HG03139 (cell line): Measurements from ENCODE around the gene CNTNAP2.
"Not testable (repeated sequence)": the region's sequence is repeated elsewhere in the genome, so short reads cannot be mapped to it uniquely, and the experiment has no call there.

Experiments used
- ATAC-seq: cut with Tn5 transposase; IDR thresholded peaks from one replicate; pipeline ENCODE4 v1.9.1; 2021; ENCODE audit not compliant: unreplicated experiment

The CNTNAP2 gene

DNA sequence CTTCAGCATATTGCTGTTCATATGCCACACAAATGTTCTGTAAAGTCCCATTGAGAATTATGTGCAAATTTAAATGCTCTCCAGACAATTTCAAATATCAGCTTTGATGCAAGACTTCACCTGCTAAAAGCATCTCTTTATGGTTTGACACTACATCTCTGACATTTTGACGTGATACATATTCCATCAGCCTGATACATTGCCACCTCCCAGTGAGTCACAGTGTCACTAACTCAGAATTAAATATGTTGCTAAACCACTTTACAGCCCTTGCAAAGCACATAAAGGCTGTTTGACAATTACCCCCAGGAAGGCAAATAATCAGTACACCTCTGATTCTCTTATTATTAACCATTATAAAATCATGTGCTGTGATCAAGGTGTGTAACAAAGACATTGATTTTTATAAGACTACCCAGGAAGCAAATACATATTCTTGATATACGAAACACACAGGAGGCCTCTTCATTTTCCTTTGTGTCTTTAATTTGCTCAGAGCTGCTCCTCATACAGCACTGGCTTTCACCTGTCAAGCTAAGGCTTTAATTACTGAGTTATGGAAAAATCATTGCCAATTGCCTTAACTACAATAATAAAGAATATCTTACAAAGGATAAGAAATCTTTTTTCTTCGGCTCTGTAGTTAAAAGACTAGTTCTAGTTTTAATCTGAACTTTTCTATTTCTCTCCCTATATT lies 1926.5 kb downstream of the CNTNAP2 start:
- ATAC-seq = no peak

GRCh38 chr7:148044173-148044572 lies 1927.6 kb downstream of the CNTNAP2 start:
- ATAC-seq = no peak

DNA sequence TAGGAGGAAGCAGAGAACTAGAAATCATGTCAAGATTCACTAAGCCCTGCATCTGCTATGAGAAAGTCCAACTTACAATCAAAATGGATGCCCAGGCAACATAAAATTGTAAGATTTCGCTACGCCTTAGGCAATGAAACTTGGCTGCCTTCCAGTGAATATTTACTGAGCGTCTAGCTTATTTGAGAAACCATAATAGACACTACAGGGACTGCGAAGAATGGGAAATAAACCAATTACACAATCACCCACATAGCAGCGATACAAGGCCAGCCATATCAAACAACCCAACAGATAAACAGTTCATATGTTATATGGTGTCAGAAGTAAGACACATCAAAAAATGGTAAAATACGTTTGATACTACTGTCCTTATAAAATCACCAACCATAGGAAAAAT lies 1928.9 kb downstream of the CNTNAP2 start:
- ATAC-seq = no peak

GRCh38 chr7:148049068-148049467 lies 1932.5 kb downstream of the CNTNAP2 start:
- ATAC-seq = peak; percentile 43

DNA sequence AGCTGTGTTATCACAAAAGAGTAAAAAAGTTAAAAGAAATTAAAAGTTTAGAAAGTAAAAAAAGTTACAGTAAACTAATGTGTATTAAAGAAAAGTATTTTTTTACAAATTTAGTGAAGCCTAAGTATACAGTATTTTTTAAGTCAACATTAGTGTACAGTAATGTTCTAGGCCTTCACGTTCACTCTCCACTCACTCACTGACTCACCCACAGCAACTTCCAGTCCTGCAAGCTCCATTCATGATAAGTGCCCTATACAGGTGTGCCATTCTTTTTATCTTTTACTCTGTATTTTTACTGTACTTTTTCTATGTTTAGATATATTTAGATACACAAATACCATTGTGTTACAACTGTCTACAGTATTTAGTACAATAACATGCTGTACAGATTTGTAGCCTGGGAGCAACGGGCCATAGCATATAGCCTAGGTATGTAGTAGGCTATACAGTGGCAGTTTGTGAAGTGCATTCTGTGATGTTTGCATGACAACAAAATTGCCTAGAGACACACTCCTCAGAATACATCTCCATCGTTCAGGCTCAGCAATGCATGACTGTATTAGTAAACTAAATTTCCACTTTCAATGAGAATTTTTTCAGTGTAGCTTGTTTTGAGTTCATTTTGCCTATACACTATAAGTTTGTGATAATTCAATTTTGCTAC lies 1934.0 kb downstream of the CNTNAP2 start:
- no peak for ATAC-seq

DNA sequence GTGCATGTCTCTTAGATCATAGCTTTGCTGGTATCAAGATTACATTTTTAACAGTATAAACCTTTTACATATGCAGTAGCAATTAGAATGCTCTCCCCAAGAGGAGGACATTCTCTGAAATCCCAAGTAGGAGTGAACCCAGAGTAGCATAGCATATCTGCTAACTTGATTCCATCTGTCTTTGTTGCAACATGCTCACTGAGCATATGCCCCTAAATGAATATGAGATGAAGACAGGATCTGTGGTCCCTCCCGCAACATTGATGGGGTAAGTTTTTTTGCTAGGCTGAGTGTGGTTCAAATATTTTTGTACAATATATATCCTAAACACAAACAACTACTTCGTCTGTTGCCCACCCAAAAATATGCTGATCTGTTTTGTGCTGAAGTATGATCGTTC lies 1939.8 kb downstream of the CNTNAP2 start:
- ATAC-seq = no peak

DNA sequence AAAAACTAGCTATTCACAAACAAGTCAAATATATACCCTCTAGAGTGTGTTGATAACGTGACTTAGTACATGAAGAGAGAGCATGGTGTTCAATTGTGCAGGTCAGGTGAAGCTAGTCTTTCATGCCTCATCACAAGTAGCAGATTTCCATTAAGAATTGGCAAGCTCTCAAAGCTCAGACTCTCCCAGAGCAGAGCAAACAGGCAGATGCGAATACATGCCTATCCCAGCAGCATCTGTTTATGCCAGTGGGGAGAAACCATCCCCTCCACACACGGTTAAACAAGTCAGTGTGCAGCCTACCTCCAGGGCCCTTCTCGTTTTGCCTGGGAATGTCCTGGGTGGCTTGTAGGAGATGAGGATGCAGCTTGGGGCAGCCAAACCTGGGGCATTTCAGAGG lies 1941.5 kb downstream of the CNTNAP2 start:
- no peak for ATAC-seq

GRCh38 chr7:148058753-148059152 lies 1942.2 kb downstream of the CNTNAP2 start:
- ATAC-seq = no peak

GRCh38 chr7:148060724-148061123 lies 1944.1 kb downstream of the CNTNAP2 start:
- ATAC-seq = peak; percentile 90

- not testable (repeated sequence) for ATAC-seq
Measured at GRCh38 chr7:148078111-148078510, 1961.5 kb downstream of the CNTNAP2 start.

- ATAC-seq = no peak
Measured at GRCh38 chr7:148079206-148080080, 1962.8 kb downstream of the CNTNAP2 start.

- no peak for ATAC-seq
Measured at GRCh38 chr7:148083448-148083847, 1966.8 kb downstream of the CNTNAP2 start.

GRCh38 chr7:148084138-148084537 lies 1967.5 kb downstream of the CNTNAP2 start:
- no peak for ATAC-seq

DNA sequence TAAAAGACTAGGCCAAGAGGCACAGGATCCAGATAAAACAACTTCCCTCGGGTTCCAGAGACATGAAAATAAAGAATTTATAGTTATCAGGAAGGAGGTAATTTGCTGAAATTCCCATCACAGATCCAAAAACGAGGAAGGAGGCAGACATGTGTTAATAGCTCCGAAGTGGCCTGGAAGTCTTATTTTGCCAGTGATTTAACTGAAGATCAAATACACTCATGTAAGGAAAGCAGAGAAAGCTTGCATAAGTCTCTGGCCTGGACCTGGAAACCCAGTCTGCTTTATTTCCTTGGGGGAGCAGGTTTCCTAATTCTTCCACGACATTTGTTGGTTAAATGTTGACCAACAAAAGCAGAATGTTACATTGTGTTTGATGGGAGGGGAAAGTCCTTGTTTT lies 1975.3 kb downstream of the CNTNAP2 start:
- ATAC-seq = no peak

DNA sequence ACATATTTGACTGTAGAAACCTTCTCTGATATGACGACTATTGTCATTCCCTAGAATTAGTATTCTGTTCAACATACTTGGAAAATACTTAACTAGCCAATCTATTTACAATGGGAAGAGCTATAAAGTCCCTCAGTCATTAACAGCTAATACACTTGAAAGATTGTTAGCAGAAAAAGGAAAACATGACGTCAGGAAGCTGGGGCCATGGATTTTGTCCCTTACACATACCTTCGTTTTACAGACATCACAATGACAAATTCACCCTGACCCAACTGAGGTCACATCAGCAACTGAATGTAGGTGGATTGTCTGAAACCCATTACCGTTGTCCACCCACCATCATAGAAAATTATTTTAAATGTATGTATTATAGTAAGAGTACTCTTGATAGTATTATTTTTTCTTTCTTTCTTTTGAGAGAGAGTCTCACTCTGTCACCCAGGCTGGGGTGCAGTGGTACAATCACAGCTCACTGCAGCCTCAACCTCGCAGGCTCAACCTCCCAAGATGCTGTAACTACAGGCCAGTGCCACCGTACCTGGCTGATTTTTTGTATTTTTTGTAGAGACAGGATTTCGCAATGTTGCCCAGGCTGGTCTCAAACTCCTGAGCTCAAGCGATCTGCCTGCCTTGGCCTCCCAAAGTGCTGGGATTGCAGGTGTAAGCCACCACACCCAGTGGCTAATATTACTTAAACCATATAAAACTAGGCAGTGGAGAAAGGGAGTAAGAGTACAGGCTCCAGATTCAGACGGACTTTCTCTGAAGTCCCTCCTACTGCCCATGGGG lies 1977.0 kb downstream of the CNTNAP2 start:
- no peak for ATAC-seq

DNA sequence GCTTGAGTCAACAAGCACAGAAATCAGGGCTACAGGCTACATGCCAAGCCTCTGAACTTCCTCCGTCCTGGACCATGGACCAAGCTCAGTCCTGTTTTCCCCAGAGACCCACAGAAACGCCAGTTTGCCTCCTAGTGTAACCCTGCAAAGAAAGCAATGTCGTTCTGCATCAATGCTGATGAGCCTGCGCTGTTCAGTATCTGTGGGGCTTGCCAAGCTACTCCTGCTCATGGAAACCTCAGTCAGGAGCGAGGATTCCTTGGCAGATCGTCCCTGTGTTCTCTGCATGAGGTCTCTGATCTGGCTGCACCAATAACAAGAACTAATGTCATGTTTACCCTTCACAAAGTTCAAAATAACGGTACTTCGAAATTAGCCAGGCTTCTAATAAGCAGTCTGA lies 1978.5 kb downstream of the CNTNAP2 start:
- no peak for ATAC-seq

DNA sequence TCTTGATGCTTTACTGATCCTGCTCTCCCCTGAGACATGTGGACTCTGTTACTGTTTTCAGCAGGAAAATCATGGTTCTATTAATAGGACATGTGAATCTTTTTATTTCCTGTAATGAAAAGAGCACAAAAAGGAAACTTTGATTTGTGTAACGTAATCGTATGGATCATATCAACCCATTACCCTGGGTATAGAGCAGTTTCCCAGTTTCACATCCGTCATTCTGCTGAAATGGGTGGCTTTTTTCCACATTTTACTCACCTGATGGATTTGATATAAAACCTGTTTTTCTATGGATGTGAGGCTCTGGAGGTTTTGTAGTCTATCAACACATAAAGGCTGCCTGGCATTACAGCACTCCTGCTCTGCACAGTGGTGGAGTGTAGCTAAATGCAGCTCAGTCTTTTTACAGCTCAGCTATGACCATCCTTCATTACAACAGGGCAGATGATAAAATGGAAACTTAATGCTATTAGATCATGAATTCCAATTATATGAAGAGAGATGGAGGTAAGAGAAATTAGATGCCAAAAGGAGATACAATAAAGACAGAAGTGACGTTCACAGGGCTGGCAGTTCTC lies 1987.6 kb downstream of the CNTNAP2 start:
- ATAC-seq = no peak

DNA sequence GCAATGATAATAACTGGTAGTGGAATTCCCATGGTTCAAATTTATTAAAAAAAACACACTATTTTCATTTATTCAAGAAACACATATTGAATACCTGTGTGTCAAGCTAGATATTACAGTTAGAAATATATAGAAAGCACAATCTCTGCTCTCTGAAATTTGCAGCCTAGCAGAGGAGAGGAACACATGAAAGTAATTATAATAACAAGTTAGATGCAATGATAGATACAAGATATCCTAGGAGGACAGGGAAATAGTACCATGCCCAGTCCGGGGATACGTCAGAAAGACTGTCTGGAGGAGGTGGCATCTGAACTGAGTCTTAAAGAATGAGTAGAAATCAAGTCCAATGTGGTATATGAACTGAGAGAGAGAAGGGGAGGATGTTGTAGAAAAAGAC lies 1988.3 kb downstream of the CNTNAP2 start:
- ATAC-seq = no peak

GRCh38 chr7:148105853-148106252 lies 1989.3 kb downstream of the CNTNAP2 start:
- ATAC-seq = no peak

- ATAC-seq = no peak
Measured at GRCh38 chr7:148107443-148108127, 1991.0 kb downstream of the CNTNAP2 start.
